Endothelial cell of umbilical vein (primary cell): ENCODE measurements around the gene ITGA1. TPM values are rescaled to one million over a fixed set of nuclear protein-coding genes. Genes with fewer than 3 reads are reported as not detected.
A peak's percentile ranks its signal among the peaks of the same experiment; 100 is the strongest.

Experiments
- BruUV-seq: library from RNA; stranded (reverse); fragments of 400-500 nt; replicated peaks from 2 replicates; lab custom pipeline; 2021; lab: Mats Ljungman, UMichigan
- CTCF ChIA-PET: fragments of 300-600, 350-600 bp; sonication (Branson Sonifier 250); formaldehyde crosslinking; loops from one replicate; lab custom pipeline; 2021; ENCODE audit warnings: antibody characterized with exemption, inconsistent platforms; lab: Charles Lee
- POLR2A ChIA-PET: fragments of 300-600, 350-600 bp; sonication (Branson Sonifier 250); formaldehyde crosslinking; loops from one replicate; lab custom pipeline; 2021; ENCODE audit warnings: antibody characterized with exemption, inconsistent platforms; lab: Charles Lee
- DNase-seq: peaks from one replicate; pipeline ENCODE4 v3.0.0-alpha.2; 2011; ENCODE audit warnings: low read depth, low spot score
- FAIRE-seq: peaks from 2 replicates; lab custom pipeline; 2011; peaks lifted over from hg19 to GRCh38; lab: Jason Lieb, UNC
- H2AFZ ChIP-seq: 2 replicates; pipeline ENCODE4 v1.6.0; 2012; ENCODE audit warnings: low read depth, low read length, control low read depth, inconsistent platforms
- H3K27ac ChIP-seq: 2 replicates; pipeline ENCODE4 v1.5.1; 2011; ENCODE audit warnings: low read depth, mild to moderate bottlenecking, control low read depth, low read length, moderate library complexity; ENCODE audit not compliant: insufficient read depth
- H3K27me3 ChIP-seq, 2 experiments: 2 replicates each; pipeline versions ENCODE4 v1.6.0 to v1.6.1; 2011; ENCODE audit warnings: low read length in 2 of 2, mixed read lengths in 1 of 2; ENCODE audit not compliant: control insufficient read depth in 2 of 2, insufficient read depth in 2 of 2
- H3K36me3 ChIP-seq, 2 experiments: 2 replicates in 1 of 2; 3 replicates in 1 of 2; pipeline ENCODE4 v1.5.1; 2011; ENCODE audit warnings: low read length in 2 of 2, mild to moderate bottlenecking in 1 of 2, moderate library complexity in 1 of 2; ENCODE audit not compliant: control insufficient read depth in 2 of 2, insufficient read depth in 2 of 2; ENCODE audit errors: extremely low read depth in 1 of 2
- H3K4me1 ChIP-seq: 3 replicates; pipeline ENCODE4 v1.5.1; 2011; ENCODE audit warnings: mild to moderate bottlenecking, low read length; ENCODE audit not compliant: control insufficient read depth, insufficient read depth; ENCODE audit errors: extremely low read depth
- H3K4me2 ChIP-seq: 2 replicates; pipeline ENCODE4 v1.6.1; 2011; ENCODE audit warnings: low read length, control low read depth, mixed read lengths; ENCODE audit not compliant: insufficient read depth
- H3K4me3 ChIP-seq, 3 experiments: fragments of 200-600 bp in 1 of 3; sonication (generic), shearing (Covaris generic) in 1 of 3; replicated peaks in 1 of 3; 2 replicates each; pipeline ENCODE4 v1.5.1; 2011 to 2016; ENCODE audit warnings: control low read depth in 3 of 3, low read length in 3 of 3, mild to moderate bottlenecking in 2 of 3, inconsistent platforms in 1 of 3, low read depth in 1 of 3, moderate library complexity in 1 of 3; ENCODE audit not compliant: insufficient read depth in 1 of 3
- H3K79me2 ChIP-seq: 2 replicates; pipeline ENCODE4 v1.6.0; 2012; ENCODE audit warnings: low read length, inconsistent platforms; ENCODE audit not compliant: control insufficient read depth, insufficient read depth
- H3K9ac ChIP-seq: replicated peaks from 2 replicates; pipeline ENCODE3; 2011; ENCODE audit warnings: low read length, control low read depth; ENCODE audit not compliant: insufficient read depth; ENCODE audit errors: extremely low read depth
- H3K9me1 ChIP-seq: replicated peaks from 3 replicates; pipeline ENCODE4 v1.6.0; 2011; ENCODE audit warnings: mild to moderate bottlenecking, low read length; ENCODE audit not compliant: control insufficient read depth, insufficient read depth; ENCODE audit errors: extremely low read depth
- H3K9me3 ChIP-seq: replicated peaks from 2 replicates; pipeline ENCODE4 v1.5.1; 2012; ENCODE audit warnings: low read length, inconsistent platforms; ENCODE audit not compliant: control insufficient read depth, insufficient read depth
- H4K20me1 ChIP-seq: replicated peaks from 2 replicates; pipeline ENCODE3; 2011; ENCODE audit warnings: mild to moderate bottlenecking, low read length; ENCODE audit not compliant: control insufficient read depth, insufficient read depth; ENCODE audit errors: extremely low read depth
- CTCF ChIP-seq, 2 donors: IDR thresholded peaks; 1 replicate in 1 of 2; 2 replicates in 1 of 2; pipeline ENCODE4 v1.5.1; 2011; ENCODE audit warnings: low read length in 2 of 2, mild to moderate bottlenecking in 2 of 2, moderate library complexity in 2 of 2, control low read depth in 1 of 2, inconsistent platforms in 1 of 2, low read depth in 1 of 2; ENCODE audit not compliant: insufficient read depth in 1 of 2; ENCODE audit errors: extremely low read depth in 1 of 2
- EZH2 ChIP-seq: IDR thresholded peaks from 2 replicates; pipeline ENCODE4 v1.6.1; 2012; ENCODE audit warnings: borderline replicate concordance, low read depth, mild to moderate bottlenecking, moderate library complexity, low read length, inconsistent platforms; ENCODE audit not compliant: severe bottlenecking
- FOS ChIP-seq: IDR thresholded peaks from 2 replicates; pipeline ENCODE4 v1.6.1; 2011; ENCODE audit warnings: mild to moderate bottlenecking, low read length, moderate library complexity, borderline replicate concordance; ENCODE audit not compliant: insufficient read depth
- GATA2 ChIP-seq: IDR thresholded peaks from 2 replicates; pipeline ENCODE4 v1.7.0; 2011; ENCODE audit warnings: low read depth, mild to moderate bottlenecking, moderate library complexity, mixed read lengths, low read length; ENCODE audit not compliant: insufficient read length, insufficient read depth
- JUN ChIP-seq: IDR thresholded peaks from 2 replicates; pipeline ENCODE4 v1.6.1; 2011; ENCODE audit warnings: borderline replicate concordance, low read depth; ENCODE audit not compliant: insufficient read length, insufficient read depth
- MAX ChIP-seq: IDR thresholded peaks from 2 replicates; pipeline ENCODE4 v1.6.1; 2011; ENCODE audit not compliant: insufficient read depth, insufficient read length
- MYC ChIP-seq: IDR thresholded peaks from one replicate; pipeline ENCODE4 v1.6.1; 2011; ENCODE audit warnings: mild to moderate bottlenecking, low read depth, low read length
- POLR2A ChIP-seq: IDR thresholded peaks from 2 replicates; pipeline ENCODE4 v1.6.1; 2012; ENCODE audit warnings: low read depth, mild to moderate bottlenecking, control low read depth, low read length
- POLR2AphosphoS5 ChIP-seq: IDR thresholded peaks from 2 replicates; pipeline ENCODE4 v1.6.1; 2012; ENCODE audit warnings: low read depth, mild to moderate bottlenecking, control low read depth, low read length, moderate library complexity; ENCODE audit not compliant: insufficient read depth
- dilution Hi-C: fragments of 300-500 bp; cut with MboI; formaldehyde crosslinking; loops from one replicate; pipeline ENCODE4 v1.15.0; 2019; ENCODE audit warnings: low sequenced_read_pairs; ENCODE audit not compliant: extremely low pct_ligation_motif_present
- intact Hi-C: fragments of 100-400 bp; cut with micrococcal nuclease; formaldehyde crosslinking; loops from one replicate; pipeline ENCODE4 v1.10.0; 2022
- polyA plus RNA-seq, 4 experiments: library from polyadenylated mRNA; depleted of rRNA in 3 of 4; stranded (reverse) in 3 of 4; unstranded in 1 of 4; fragments of >200 nt; gene quantifications; 2 replicates each; pipeline versions ENCODE4 v1.2.1 to v1.2.3, GENCODE V29; 2011 to 2012; ENCODE audit warnings: missing spikeins in 1 of 4
- total RNA-seq: library from RNA; stranded (reverse); gene quantifications from 2 replicates; pipeline ENCODE4 v1.2.3, GENCODE V29; 2021

ITGA1 gene
- total and polyA plus RNA-seq, 2 donors (not counting 3 experiments of a cell fraction or from before 2014, with no cell fraction given): 0.65 to 1.9 TPM

- DNase-seq (peak; percentile 88), FAIRE-seq (peak; percentile 75)
- H2AFZ ChIP-seq: no peak overlapping the region
- no peak overlapping the region for H3K27ac ChIP-seq
- no peaks in the 10 kb centered on the region for H4K20me1 ChIP-seq
- H3K9ac ChIP-seq: no peak overlapping the region
- no peaks in the 10 kb centered on the region for H3K36me3 ChIP-seq
- POLR2A ChIA-PET: no interaction called here
- no peak for TF ChIP-seq MYC
- peak; percentile 53 to 58 for TF ChIP-seq CTCF (IDR thresholded peaks at IDR 0.05; ENCODE audit: extremely low read depth in 1 of 2, insufficient read depth in 1 of 2, low read depth in 1 of 2, low read length in 2 of 2)
- no TSS peak for BruUV-seq
- H3K9me1 ChIP-seq: peaks cover 2% of the 10 kb centered on the region
- dilution Hi-C loops: no loop called here
- peaks cover 7% of the 10 kb centered on the region for H3K4me1 ChIP-seq
- no peaks in the 10 kb centered on the region for H3K9me3 ChIP-seq
- peak overlapping the region in 2 of 3 experiments; percentile 12 to 46 for H3K4me3 ChIP-seq
- intact Hi-C loops: loop anchor here (1.0 to 5.0 kb wide), 6 partner anchors 116 to 1953 kb away; no protein-coding TSS in a partner anchor
- no peaks in the 10 kb centered on the region for H3K79me2 ChIP-seq
- H3K4me2 ChIP-seq: peak overlapping the region; percentile 84
- CTCF ChIA-PET: interaction anchor here (0.6 to 3.1 kb wide), 60 partner anchors 9 to 1956 kb away, joined by 3 to 96 read pairs (median 4); partner anchors contain the start of genes ITGA1, ITGA2, MOCS2 and PELO
- no peaks in the 10 kb centered on the region for H3K27me3 ChIP-seq
Observed at GRCh38 chr5:52915176-52915875, 127.6 kb downstream of the ITGA1 start.

- dilution Hi-C loops: no loop called here
- H3K9me3 ChIP-seq: no peaks in the 10 kb centered on the region
- H3K36me3 ChIP-seq: no peaks in the 10 kb centered on the region
- H3K9ac ChIP-seq: no peak overlapping the region
- peak; percentile 29 for DNase-seq
- H3K27ac ChIP-seq: no peak overlapping the region
- H3K4me2 ChIP-seq: no peak overlapping the region
- TF ChIP-seq FOS (no peak), MYC (no peak), CTCF (IDR thresholded peaks at IDR 0.05; ENCODE audit: extremely low read depth in 1 of 2, insufficient read depth in 1 of 2, low read depth in 1 of 2, low read length in 2 of 2) (no peak), POLR2AphosphoS5 (no peak), GATA2 (no peak), JUN (no peak), POLR2A (no peak), EZH2 (no peak), MAX (no peak)
- POLR2A ChIA-PET: no interaction called here
- BruUV-seq: no TSS peak
- no peaks in the 10 kb centered on the region for H3K79me2 ChIP-seq
- CTCF ChIA-PET: interaction anchor here (1.5 to 2.3 kb wide), 3 partner anchors 13 to 194 kb away, joined by 4 to 7 read pairs (median 4); no protein-coding TSS in a partner anchor
- H3K27me3 ChIP-seq: no peaks in the 10 kb centered on the region
- no peaks in the 10 kb centered on the region for H4K20me1 ChIP-seq
- H3K9me1 ChIP-seq: no peaks in the 10 kb centered on the region
- intact Hi-C loops: no loop called here
- H3K4me3 ChIP-seq: no peak overlapping the region
- H3K4me1 ChIP-seq: peaks cover 10% of the 10 kb centered on the region
- FAIRE-seq: no peak
- no peak overlapping the region for H2AFZ ChIP-seq
Observed at GRCh38 chr5:52920929-52921328, 133.2 kb downstream of the ITGA1 start.
